Pons (tissue), 1 donor: ENCODE data around the gene PLET1.

Experiments
- DNase-seq: peaks from one replicate; pipeline ENCODE4 v3.0.0-alpha.2; 2016; ENCODE audit warnings: low spot score

The PLET1 gene

GRCh38 chr11:112260490-112260889 lies at the start of gene PLET1:
Gene PLET1 (minus strand): TSS chr11:112260860. CDS start chr11:112260589, 271 bp downstream.
- DNase-seq: no peak

- no peak for DNase-seq
Measured at GRCh38 chr11:112310419-112310818, 49.8 kb upstream of the PLET1 start.

DNA sequence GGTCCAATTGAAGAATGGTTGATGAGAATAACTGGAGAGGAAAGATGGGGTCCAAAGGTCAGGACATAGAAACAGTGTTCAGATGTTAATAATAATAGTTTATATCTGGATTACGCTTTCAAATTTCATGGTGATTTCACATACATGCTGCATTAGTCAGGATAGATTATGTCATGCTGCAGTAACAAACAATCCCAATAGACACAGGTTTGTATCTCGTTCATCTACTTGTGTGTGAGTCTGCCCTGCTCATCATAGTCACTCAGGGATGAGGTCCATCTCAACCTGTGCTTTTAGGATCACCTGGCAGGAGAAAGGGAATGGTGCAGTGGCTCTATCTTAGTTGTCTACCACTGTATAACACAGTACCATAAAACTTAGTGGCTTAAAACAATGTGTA lies 48.0 kb upstream of the PLET1 start:
- no peak for DNase-seq

GRCh38 chr11:112307616-112308015 lies 47.0 kb upstream of the PLET1 start:
- DNase-seq: no peak

GRCh38 chr11:112306230-112306629 lies 45.6 kb upstream of the PLET1 start:
- no peak for DNase-seq

DNA sequence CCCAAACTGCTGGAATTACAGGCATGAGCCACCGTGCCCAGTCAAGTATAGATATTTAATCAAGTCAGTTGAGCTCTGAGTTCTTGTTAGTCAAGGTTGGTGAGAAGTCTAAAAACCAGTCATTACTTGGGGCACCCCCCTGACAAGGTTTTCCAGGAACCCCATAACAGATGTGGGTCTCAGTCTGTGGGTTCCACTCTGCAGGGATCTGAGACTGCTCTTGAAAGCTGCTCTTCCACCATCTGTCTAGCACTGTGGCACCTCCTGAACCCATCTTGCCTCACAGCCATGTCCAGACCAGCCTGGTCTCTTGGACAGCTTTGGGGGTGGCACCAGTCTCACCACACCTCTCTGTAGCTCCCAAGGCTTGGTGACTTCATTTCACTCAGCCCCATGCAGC lies 44.3 kb upstream of the PLET1 start:
- no peak for DNase-seq

DNA sequence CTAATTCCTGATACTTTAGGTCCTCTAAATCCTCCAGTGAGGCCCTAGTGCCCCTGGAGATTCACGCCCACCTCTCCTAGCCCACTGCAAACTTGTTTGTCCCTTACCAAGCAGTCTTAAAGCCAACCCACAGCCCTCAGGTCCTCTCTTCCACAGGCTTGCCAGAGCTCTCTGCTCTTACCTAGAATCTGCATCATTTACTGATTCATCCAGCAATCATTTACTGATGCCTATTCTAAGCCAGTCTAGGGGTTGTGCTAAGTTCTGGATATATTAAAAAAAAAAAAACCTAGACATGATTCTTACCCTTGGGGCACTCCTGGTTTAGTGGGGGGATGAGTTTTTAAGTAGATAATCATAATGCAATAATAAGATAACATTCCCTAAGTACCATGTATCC lies 43.0 kb upstream of the PLET1 start:
- DNase-seq: no peak

DNA sequence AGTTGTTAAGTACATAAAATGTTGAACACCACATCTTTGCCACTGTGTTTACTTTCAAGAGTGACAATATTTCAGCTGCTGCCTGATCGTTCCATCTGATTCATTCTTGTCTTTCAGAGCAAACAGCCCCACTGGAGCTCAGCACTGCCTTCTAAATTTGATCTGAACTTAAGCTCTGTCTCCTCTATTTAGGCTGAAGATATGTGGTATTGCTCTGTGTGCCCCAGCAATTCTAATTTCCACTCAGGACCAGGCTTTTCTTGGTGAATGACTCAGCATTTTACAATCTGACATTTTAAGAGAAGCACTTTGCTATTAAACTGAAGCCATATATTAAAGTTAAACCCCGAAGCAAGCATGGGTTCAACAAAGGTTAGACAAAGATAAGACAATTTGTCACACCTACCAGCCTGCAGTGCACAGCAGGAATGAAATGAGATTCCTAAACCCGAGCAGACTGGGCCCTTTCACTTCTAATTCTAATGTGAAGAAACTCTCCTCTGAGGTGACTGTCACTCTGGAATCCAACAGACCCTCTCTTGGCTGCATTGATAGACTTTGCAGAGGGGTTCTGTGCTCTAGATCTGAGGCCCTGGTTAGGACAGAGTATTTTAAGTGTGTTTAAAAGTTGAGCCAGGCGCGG lies 41.7 kb upstream of the PLET1 start:
- peak; percentile 12 for DNase-seq

DNA sequence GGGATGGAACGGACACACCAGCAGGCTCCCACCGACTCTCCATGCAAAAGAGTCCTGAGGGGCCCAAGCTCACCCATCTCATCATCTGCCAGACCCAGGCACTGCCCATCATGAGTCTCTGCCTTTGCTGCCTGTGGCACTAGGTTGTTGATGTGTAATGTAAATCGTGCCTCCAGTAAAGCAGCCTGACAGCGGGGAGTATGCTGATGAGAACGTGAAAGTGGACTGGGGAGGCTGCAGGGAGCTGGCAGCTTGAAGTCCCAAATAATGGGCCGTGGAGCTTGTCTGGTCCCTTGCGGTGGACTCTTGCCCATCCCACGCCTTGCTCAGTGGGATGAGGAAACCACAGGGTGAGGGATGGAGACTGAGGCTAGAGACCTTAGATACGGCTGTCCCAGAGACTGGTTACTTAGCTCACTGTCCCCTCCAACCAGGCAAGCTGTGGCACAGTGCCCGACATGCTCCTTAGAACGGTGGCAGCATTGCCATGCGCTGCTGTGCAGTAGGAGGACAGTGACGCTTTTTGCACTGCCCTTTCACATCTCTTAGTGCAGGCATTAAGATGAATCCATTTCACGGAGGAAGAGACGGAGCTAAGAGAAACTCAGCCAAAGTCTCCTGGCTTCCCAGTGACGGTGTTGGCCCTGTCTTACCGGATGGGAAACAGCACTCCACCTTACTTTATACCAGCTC lies 39.6 kb upstream of the PLET1 start:
- peak; percentile 52 for DNase-seq

DNA sequence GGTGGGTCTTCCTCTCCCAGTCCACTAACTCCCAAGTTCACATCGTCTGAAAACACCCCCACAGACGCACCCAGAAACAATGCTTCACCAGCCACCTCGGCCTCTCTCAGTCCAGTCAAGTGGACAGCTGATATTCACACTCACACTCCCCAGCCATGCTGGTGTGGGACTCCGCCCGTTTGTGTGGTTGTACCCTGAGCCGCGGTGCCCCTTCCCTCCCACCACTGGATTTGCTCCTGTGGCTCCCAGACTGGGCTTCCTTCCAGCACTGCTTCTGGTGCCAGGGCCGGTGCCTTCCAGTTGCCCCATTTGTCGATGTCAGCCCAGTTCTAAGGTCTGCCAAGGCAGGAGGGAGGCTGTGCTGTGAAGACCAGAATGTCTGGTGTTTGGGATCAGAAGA lies 37.9 kb upstream of the PLET1 start:
- DNase-seq: peak; percentile 21

DNA sequence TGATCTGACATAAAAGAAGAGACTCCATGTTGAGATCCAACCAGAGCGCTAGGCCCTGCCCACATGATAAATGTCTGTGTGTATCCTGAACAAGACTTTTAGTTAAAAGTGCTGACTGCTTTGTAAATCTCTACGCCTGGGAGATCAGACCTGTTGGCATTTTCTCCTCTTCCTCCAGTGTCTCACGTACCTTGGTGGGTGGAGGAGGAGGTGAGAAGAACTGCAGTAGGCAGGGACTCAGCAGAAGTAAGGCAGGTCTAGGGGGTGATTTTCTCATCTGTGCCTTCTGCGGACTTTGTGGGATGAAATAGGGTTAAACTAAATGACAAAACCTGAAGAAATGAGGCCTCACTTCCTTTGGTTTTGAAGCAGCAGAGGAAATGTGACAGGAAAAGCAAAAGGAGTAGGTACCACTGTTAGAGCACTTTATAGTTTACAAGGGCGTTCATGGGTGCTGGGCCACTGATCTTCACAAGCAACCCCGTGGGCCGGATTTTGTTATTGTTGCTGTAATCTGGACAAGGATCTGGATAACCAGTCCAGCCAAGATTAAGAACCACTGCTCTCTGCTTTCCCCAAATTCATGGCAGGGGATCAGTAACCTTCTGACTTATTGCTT lies 36.7 kb upstream of the PLET1 start:
- DNase-seq: no peak

DNA sequence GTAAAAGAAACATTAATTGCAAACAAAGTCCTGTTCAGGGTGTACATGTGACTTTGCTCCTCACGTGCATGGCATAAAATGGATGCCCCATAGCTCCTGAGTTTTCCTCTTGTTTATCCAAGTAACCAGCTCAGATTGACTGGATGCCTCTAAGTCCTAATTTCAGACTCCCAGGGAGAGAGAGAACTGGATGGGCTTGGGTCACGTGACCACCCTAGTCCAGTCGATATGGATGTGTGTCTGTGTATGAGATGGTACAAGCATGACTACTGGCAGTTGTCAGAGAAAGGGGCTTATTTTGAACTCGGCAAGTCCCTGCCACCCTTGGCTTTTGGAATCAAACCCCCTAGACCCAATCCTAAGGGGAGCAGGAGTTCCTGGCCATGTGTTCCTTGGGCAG lies 35.4 kb upstream of the PLET1 start:
- no peak for DNase-seq

DNA sequence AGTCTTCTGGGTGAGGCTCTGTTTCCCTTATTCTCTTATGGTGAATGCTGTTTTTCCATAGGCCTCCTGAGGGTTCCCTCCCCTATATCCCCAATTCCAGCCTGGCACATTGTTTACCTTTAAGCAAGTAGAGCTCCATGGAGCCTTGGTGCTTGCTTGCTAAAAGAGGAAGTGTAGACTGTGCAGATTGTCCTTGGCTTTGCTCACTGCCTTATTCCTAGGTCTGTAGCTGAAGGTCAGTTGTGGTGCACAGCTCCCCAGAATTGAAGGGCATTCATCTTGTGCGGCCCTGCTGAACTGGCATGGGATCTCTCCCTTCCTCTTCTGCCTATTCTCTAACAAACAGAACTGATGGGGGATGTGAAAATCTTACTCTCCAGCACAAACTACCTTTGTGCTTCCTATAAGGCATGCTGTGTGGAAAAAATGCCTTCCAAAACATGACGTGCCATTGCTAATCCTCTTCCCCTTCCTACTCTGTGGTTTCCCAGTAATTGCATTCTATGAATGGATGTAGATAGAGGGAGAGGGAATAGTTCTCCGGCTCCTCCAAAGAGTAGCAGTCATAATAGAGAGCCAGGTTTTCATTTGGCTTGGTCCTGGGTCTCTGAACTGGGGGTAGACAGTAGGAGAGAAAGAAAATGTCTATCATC lies 34.2 kb upstream of the PLET1 start:
- no peak for DNase-seq

DNA sequence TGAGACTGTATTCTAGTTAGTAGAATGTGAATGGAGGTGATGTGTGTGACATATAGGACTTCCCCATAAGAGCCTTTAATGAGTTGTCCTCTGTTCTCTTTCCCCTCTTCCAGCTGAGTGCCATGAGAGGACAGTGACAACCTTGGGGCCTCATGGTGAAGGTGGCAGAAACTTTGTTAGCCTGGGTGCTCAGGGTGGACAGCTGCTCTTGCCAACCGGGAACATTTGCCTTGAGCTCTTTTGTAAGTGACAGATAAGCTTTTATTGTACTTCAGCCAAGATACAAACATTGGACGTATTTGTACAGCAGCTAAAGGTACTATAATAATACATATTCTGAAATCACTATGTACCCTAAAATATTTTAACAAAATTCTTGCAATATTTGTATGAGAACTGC lies 33.0 kb upstream of the PLET1 start:
- DNase-seq: no peak

DNA sequence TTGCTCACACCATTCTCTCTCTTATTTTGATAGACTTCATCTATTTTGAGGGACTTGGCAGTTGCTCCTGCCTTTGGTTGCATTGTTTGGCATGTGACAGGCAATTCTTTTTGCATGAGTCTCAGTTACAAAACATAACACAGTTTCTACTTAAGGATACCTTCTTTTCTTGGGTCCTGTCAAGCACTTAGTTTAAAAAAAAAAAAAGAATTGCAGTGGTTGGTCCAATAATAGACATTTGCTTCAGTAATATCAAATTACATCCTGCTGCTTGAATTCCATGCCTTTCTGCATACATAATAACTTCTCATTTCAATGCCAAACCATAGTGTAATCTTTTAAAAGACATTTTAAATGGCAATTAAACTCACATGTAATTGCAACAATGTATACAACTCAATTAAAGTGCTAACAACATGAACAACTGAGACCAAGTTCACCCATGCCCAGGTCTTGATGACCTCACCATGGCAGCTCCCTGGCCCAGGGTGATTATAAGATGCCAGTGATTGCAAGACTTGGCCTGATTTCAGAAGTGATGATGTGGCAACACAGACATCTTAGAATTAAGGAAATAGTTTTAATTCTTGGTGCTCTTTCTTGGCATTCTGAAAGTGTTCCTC lies 32.2 kb upstream of the PLET1 start:
- no peak for DNase-seq

DNA sequence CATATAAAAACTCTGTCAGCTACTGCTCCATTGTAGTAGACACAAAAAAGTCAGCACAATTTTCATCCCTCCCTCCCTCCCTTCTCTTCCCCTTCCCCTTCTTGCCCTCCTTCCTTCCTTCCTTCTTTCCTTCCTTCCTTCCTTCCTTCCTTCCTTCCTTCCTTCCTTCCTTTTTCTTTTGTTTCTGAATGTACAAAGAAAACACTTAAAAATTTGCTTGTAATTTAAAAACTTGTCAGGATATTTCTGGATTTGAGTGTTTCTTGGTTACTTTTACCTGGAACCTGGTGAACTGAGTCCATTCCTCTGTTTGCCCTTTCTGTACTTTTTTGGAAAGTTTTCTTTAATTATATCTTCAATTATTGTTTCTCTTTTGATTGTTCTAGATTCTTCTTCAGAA lies 31.5 kb upstream of the PLET1 start:
- DNase-seq: no peak

- no peak for DNase-seq
Measured at GRCh38 chr11:112291191-112291590, 30.5 kb upstream of the PLET1 start.

- DNase-seq: peak; percentile 19
Measured at GRCh38 chr11:112290493-112290850, 29.8 kb upstream of the PLET1 start.

- DNase-seq: peak; percentile 40
Measured at GRCh38 chr11:112289588-112290492, 29.2 kb upstream of the PLET1 start.

DNA sequence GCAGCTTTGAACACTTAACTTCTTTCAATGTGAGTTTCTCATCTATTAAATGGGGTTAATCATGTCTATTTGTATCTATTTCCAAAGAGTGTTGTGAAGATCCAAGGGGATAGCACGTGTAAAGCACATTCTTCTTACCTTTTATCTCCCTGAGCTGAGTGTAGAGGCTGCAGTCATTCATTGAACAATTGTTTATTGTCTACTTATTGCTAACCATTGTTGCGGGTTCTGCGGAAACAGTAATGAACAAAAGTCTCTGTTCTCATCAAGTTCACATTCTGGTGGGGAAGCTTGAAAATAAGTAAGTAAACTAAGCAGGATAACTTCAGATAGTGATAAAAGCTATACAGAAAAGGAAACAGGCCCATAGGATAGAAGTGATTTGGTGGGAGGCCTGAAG lies 27.4 kb upstream of the PLET1 start:
- DNase-seq: peak; percentile 90

- no peak for DNase-seq
Measured at GRCh38 chr11:112285841-112286311, 25.2 kb upstream of the PLET1 start.
